ENCODE results near the gene FBXL16. TPM values are rescaled to one million over a fixed set of nuclear protein-coding genes. Genes with fewer than 3 reads are reported as not detected.
"Not testable (repeated sequence)": the region's sequence is repeated elsewhere in the genome, so short reads cannot be mapped to it uniquely, and the experiment has no call there.

FBXL16 gene, protein sequence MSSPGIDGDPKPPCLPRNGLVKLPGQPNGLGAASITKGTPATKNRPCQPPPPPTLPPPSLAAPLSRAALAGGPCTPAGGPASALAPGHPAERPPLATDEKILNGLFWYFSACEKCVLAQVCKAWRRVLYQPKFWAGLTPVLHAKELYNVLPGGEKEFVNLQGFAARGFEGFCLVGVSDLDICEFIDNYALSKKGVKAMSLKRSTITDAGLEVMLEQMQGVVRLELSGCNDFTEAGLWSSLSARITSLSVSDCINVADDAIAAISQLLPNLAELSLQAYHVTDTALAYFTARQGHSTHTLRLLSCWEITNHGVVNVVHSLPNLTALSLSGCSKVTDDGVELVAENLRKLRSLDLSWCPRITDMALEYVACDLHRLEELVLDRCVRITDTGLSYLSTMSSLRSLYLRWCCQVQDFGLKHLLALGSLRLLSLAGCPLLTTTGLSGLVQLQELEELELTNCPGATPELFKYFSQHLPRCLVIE
- total RNA-seq, result 1 to 10 TPM in 1 of 4 donors, under 1 TPM in 3; 0.42 to 1.2 (median 0.51) TPM

GRCh38 chr16:705431-706188 is at the start of gene FBXL16:
Gene FBXL16, minus strand, starts transcription at chr16:705801. Its CDS starts 8,396 bp downstream, at chr16:697405.
- no peak for TF ChIP-seq POLR2A (IDR thresholded peaks at IDR 0.05; ENCODE audit: low read depth)
- TF ChIP-seq POLR2AphosphoS5 (IDR thresholded peaks at IDR 0.05), result no peak
- TF ChIP-seq, protein P1, sequence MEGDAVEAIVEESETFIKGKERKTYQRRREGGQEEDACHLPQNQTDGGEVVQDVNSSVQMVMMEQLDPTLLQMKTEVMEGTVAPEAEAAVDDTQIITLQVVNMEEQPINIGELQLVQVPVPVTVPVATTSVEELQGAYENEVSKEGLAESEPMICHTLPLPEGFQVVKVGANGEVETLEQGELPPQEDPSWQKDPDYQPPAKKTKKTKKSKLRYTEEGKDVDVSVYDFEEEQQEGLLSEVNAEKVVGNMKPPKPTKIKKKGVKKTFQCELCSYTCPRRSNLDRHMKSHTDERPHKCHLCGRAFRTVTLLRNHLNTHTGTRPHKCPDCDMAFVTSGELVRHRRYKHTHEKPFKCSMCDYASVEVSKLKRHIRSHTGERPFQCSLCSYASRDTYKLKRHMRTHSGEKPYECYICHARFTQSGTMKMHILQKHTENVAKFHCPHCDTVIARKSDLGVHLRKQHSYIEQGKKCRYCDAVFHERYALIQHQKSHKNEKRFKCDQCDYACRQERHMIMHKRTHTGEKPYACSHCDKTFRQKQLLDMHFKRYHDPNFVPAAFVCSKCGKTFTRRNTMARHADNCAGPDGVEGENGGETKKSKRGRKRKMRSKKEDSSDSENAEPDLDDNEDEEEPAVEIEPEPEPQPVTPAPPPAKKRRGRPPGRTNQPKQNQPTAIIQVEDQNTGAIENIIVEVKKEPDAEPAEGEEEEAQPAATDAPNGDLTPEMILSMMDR (IDR thresholded peaks at IDR 0.05), result no peak
- DNase-seq (ENCODE audit: extremely low spot score), result no peak
- Histone ChIP-seq H3K4me3 (peak within 1 kb of the TSS in 2 of 4 donors; percentile 24 to 42), H3K27ac (replicated peaks in 1 of 4) (no peak within 1 kb of the TSS), H3K27me3 (peaks cover 0 to 99% (median 88%) of the 10 kb centered on the region in 4 donors), H3K36me3 (no peaks in the 10 kb centered on the region), H3K9me3 (no peaks in the 10 kb centered on the region), H3K4me1 (peaks cover 9 to 43% (median 30%) of the 10 kb centered on the region in 4 donors)
- intact Hi-C loops (cut with DNase I), result no loop called here
- no CpG with 5 or more reads among the region's 115 CpGs for WGBS

- Histone ChIP-seq H3K4me3 (no peak overlapping the region), H3K36me3 (no peaks in the 10 kb centered on the region), H3K9me3 (no peaks in the 10 kb centered on the region), H3K27me3 (peaks cover 0 to 21% (median 0%) of the 10 kb centered on the region in 4 donors), H3K4me1 (no peaks in the 10 kb centered on the region), H3K27ac (replicated peaks in 1 of 4) (no peak overlapping the region)
- 62% methylated on average over 11 of the region's 11 CpGs for WGBS
- DNase-seq (ENCODE audit: extremely low spot score), result no peak
- TF ChIP-seq EP300 (IDR thresholded peaks at IDR 0.05) (no peak), POLR2A (IDR thresholded peaks at IDR 0.05; ENCODE audit: low read depth) (no peak), POLR2AphosphoS5 (IDR thresholded peaks at IDR 0.05) (no peak)
- TF ChIP-seq, protein P1 (IDR thresholded peaks at IDR 0.05), result no peak
- intact Hi-C loops (cut with DNase I), result no loop called here
These were observed 49.1 kb upstream of the FBXL16 start for GRCh38 chr16:754656-755055.

GRCh38 chr16:754121-754607 is 48.6 kb upstream of the FBXL16 start:
- H3K9me3 ChIP-seq; H3K27ac ChIP-seq (replicated peaks in 1 of 4); intact Hi-C loops (cut with DNase I); DNase-seq (ENCODE audit: extremely low spot score); H3K4me1 ChIP-seq; H3K4me3 ChIP-seq; H3K36me3 ChIP-seq: not testable (repeated sequence)
- H3K27me3 ChIP-seq, result peaks cover 0 to 21% (median 0%) of the 10 kb centered on the region in 4 donors
- 84% methylated on average over 11 of the region's 11 CpGs for WGBS

- TF ChIP-seq EP300 (IDR thresholded peaks at IDR 0.05) (no peak), POLR2AphosphoS5 (IDR thresholded peaks at IDR 0.05) (no peak), POLR2A (IDR thresholded peaks at IDR 0.05; ENCODE audit: low read depth) (no peak)
- TF ChIP-seq, protein P1 (IDR thresholded peaks at IDR 0.05), result no peak
- no peak for DNase-seq (ENCODE audit: extremely low spot score)
- Histone ChIP-seq H3K27me3 (peaks cover 0 to 21% (median 0%) of the 10 kb centered on the region in 4 donors), H3K27ac (replicated peaks in 1 of 4) (no peak overlapping the region), H3K4me3 (no peak overlapping the region), H3K9me3 (no peaks in the 10 kb centered on the region), H3K4me1 (no peaks in the 10 kb centered on the region), H3K36me3 (no peaks in the 10 kb centered on the region)
- intact Hi-C loops (cut with DNase I), result no loop called here
- 49% methylated on average over 10 of the region's 10 CpGs for WGBS
These were observed 46.4 kb upstream of the FBXL16 start for GRCh38 chr16:752007-752312.
